Fibroblast of lung (primary cell): ENCODE results near the gene NFATC2. TPM values are rescaled to one million over a fixed set of nuclear protein-coding genes. Genes with fewer than 3 reads are reported as not detected.

Experiments used
- DNase-seq, 2 donors: peaks; one replicate each; pipeline versions ENCODE4 v3.0.0 to v3.0.0-alpha.2; 2010; ENCODE audit warnings: low read depth in 2 of 2
- H2AFZ ChIP-seq: 2 replicates; pipeline ENCODE4 v1.5.1; 2012; ENCODE audit warnings: low read length, control low read depth, inconsistent platforms
- H3K27ac ChIP-seq: 2 replicates; pipeline ENCODE4 v1.5.1; 2011; ENCODE audit warnings: low read length, control low read depth; ENCODE audit not compliant: insufficient read depth
- H3K27me3 ChIP-seq: 2 replicates; pipeline ENCODE4 v1.5.1; 2011; ENCODE audit warnings: mild to moderate bottlenecking, low read length; ENCODE audit not compliant: control insufficient read depth, insufficient read depth
- H3K36me3 ChIP-seq: 2 replicates; pipeline ENCODE4 v1.5.1; 2011; ENCODE audit warnings: low read length; ENCODE audit not compliant: control insufficient read depth, insufficient read depth
- H3K4me1 ChIP-seq: 2 replicates; pipeline ENCODE4 v1.5.1; 2011; ENCODE audit warnings: low read length; ENCODE audit not compliant: control insufficient read depth, insufficient read depth; ENCODE audit errors: extremely low read depth
- H3K4me2 ChIP-seq: 2 replicates; pipeline ENCODE4 v1.5.1; 2011; ENCODE audit warnings: low read length, control low read depth; ENCODE audit not compliant: insufficient read depth; ENCODE audit errors: extremely low read depth
- H3K4me3 ChIP-seq, 4 experiments: fragments of 200-600 bp in 1 of 4; sonication (generic) in 1 of 4; replicated peaks in 1 of 4; 2 replicates each; pipeline ENCODE4 v1.5.1; 2011 to 2016; ENCODE audit warnings: low read length in 4 of 4, low read depth in 3 of 4, mild to moderate bottlenecking in 3 of 4, control low read depth in 2 of 4, inconsistent platforms in 1 of 4, mixed read lengths in 1 of 4; ENCODE audit not compliant: insufficient read depth in 1 of 4; ENCODE audit errors: control extremely low read depth in 1 of 4
- H3K79me2 ChIP-seq: 2 replicates; pipeline ENCODE4 v1.5.1; 2012; ENCODE audit warnings: mild to moderate bottlenecking, low read length, inconsistent platforms; ENCODE audit not compliant: control insufficient read depth, insufficient read depth
- H3K9ac ChIP-seq: 2 replicates; pipeline ENCODE4 v1.5.1; 2011; ENCODE audit warnings: mild to moderate bottlenecking, low read length, control low read depth; ENCODE audit not compliant: insufficient read depth
- H3K9me3 ChIP-seq: 2 replicates; pipeline ENCODE4 v1.5.1; 2012; ENCODE audit warnings: low read depth, low read length; ENCODE audit not compliant: control insufficient read depth, insufficient read depth
- H4K20me1 ChIP-seq: 2 replicates; pipeline ENCODE4 v1.5.1; 2011; ENCODE audit warnings: low read length; ENCODE audit not compliant: control insufficient read depth, insufficient read depth; ENCODE audit errors: extremely low read depth
- CTCF ChIP-seq, 2 donors: IDR thresholded peaks in 1 of 2; conservative IDR thresholded peaks in 1 of 2; 1 replicate in 1 of 2; 2 replicates in 1 of 2; pipeline ENCODE4 v1.5.1; 2011 to 2012; ENCODE audit warnings: low read length in 2 of 2, control low read depth in 1 of 2, inconsistent platforms in 1 of 2, low read depth in 1 of 2, mild to moderate bottlenecking in 1 of 2
- EZH2 ChIP-seq: IDR thresholded peaks from 2 replicates; pipeline ENCODE4 v1.5.1; 2012; ENCODE audit warnings: low read length, control low read depth, mild to moderate bottlenecking; ENCODE audit errors: missing control alignments
- polyA plus RNA-seq, 2 donors: library from polyadenylated mRNA; depleted of rRNA in 1 of 2; stranded (reverse) in 1 of 2; unstranded in 1 of 2; fragments of >200 nt; gene quantifications; 2 replicates each; pipeline ENCODE4 v1.2.1, GENCODE V29; 2011 to 2012; ENCODE audit warnings: missing spikeins in 1 of 2
- total RNA-seq: library from RNA; depleted of rRNA; stranded (reverse); fragments of >200 nt; gene quantifications from 2 replicates; pipeline ENCODE4 v1.2.1, GENCODE V29; 2014

Gene NFATC2
- total and polyA plus RNA-seq, 2 donors (not counting 1 experiment from before 2014, with no cell fraction given) = 0.50 to 1.2 TPM

GRCh38 chr20:51473771-51474170 lies 68.7 kb downstream of the NFATC2 start:
- Histone ChIP-seq H3K27ac (no peak overlapping the region), H3K36me3 (no peaks in the 10 kb centered on the region), H3K4me3 (no peak overlapping the region), H3K9me3 (no peaks in the 10 kb centered on the region), H3K4me1 (no peaks in the 10 kb centered on the region), H3K27me3 (no peaks in the 10 kb centered on the region), H4K20me1 (no peaks in the 10 kb centered on the region), H3K4me2 (no peak overlapping the region), H3K9ac (no peak overlapping the region), H3K79me2 (no peaks in the 10 kb centered on the region), H2AFZ (no peak overlapping the region)
- TF ChIP-seq EZH2 = no peak
- no peak for TF ChIP-seq CTCF (conservative IDR thresholded peaks at IDR 0.05 in 1 of 2, IDR thresholded peaks at IDR 0.05 in 1 of 2; ENCODE audit: low read depth in 1 of 2, low read length in 2 of 2)
- no peak for DNase-seq

GRCh38 chr20:51473256-51473655 lies 69.3 kb downstream of the NFATC2 start:
- H3K4me3 ChIP-seq = no peak overlapping the region
- H3K27ac ChIP-seq = no peak overlapping the region
- H3K9ac ChIP-seq = no peak overlapping the region
- H4K20me1 ChIP-seq = no peaks in the 10 kb centered on the region
- H3K9me3 ChIP-seq = no peaks in the 10 kb centered on the region
- no peak for TF ChIP-seq EZH2
- TF ChIP-seq CTCF (conservative IDR thresholded peaks at IDR 0.05 in 1 of 2, IDR thresholded peaks at IDR 0.05 in 1 of 2; ENCODE audit: low read depth in 1 of 2, low read length in 2 of 2) = no peak
- no peaks in the 10 kb centered on the region for H3K36me3 ChIP-seq
- no peaks in the 10 kb centered on the region for H3K27me3 ChIP-seq
- H2AFZ ChIP-seq = no peak overlapping the region
- no peak for DNase-seq
- no peaks in the 10 kb centered on the region for H3K79me2 ChIP-seq
- no peaks in the 10 kb centered on the region for H3K4me1 ChIP-seq
- no peak overlapping the region for H3K4me2 ChIP-seq

- Histone ChIP-seq H2AFZ (no peak overlapping the region), H3K27ac (no peak overlapping the region), H3K79me2 (no peaks in the 10 kb centered on the region), H3K4me3 (no peak overlapping the region), H3K36me3 (no peaks in the 10 kb centered on the region), H3K27me3 (no peaks in the 10 kb centered on the region), H3K4me1 (no peaks in the 10 kb centered on the region), H3K9ac (no peak overlapping the region), H3K9me3 (no peaks in the 10 kb centered on the region), H3K4me2 (no peak overlapping the region), H4K20me1 (no peaks in the 10 kb centered on the region)
- no peak for DNase-seq
- TF ChIP-seq EZH2 (no peak), CTCF (conservative IDR thresholded peaks at IDR 0.05 in 1 of 2, IDR thresholded peaks at IDR 0.05 in 1 of 2; ENCODE audit: low read depth in 1 of 2, low read length in 2 of 2) (no peak)
These were observed 71.6 kb downstream of the NFATC2 start for GRCh38 chr20:51470907-51471411.
